Testis (tissue), 3 donors: ENCODE results near the gene GRIA2. TPM values are rescaled to one million over a fixed set of nuclear protein-coding genes. Genes with fewer than 3 reads are reported as not detected.

Experiments used
- DNase-seq: peaks from one replicate; pipeline ENCODE4 v3.0.0-alpha.2; 2019
- H3K27ac ChIP-seq, 2 donors: fragments of 200-600 bp; sonication (generic); one replicate each; pipeline ENCODE4 v1.5.1; 2019
- H3K27me3 ChIP-seq: fragments of 200-600 bp; sonication (generic); one replicate; pipeline ENCODE4 v1.5.1; 2019
- H3K36me3 ChIP-seq: fragments of 200-600 bp; sonication (generic); one replicate; pipeline ENCODE4 v1.5.1; 2017; ENCODE audit warnings: low read depth; ENCODE audit errors: missing control alignments
- H3K4me1 ChIP-seq: fragments of 200-600 bp; sonication (generic); one replicate; pipeline ENCODE4 v1.5.1; 2019
- H3K4me3 ChIP-seq, 2 donors: fragments of 200-600 bp; sonication (generic); one replicate each; pipeline ENCODE4 v1.5.1; 2017 to 2019
- H3K9me3 ChIP-seq: fragments of 200-600 bp; sonication (generic); one replicate; pipeline ENCODE4 v1.5.1; 2017
- POLR2A ChIP-seq: fragments of 450-650 bp; IDR thresholded peaks from one replicate; pipeline ENCODE4 v1.6.1; 2017; ENCODE audit warnings: antibody characterized with exemption, mild to moderate bottlenecking, moderate library complexity
- WGBS, 2 donors: methylation state at CpG; one replicate each; pipeline ENCODE4 v1.1.5; 2018; 5-methylcytosine and 5-hydroxymethylcytosine counted together
- intact Hi-C: fragments of 100-400 bp; cut with DNase I; formaldehyde crosslinking; loops from one replicate; pipeline ENCODE4 v1.15.1; 2023; ENCODE audit warnings: low total_unique reads
- polyA plus RNA-seq: library from polyadenylated mRNA; stranded (reverse); fragments of 350-450 nt; fragmentation: Illumina TruSeq; extraction: RNeasy Lipid Tissue Mini Kit (QIAGEN cat#74804); gene quantifications from one replicate; pipeline ENCODE4 v1.2.3, GENCODE V29; 2014; ENCODE audit warnings: low read depth, low replicate concordance; ENCODE audit not compliant: insufficient read depth
- total RNA-seq, 2 donors: library from RNA; depleted of rRNA; stranded (reverse); fragments of >200 nt; gene quantifications; one replicate each; pipeline ENCODE4 v1.2.3, GENCODE V29; 2016
- TF ChIP-seq, protein P1 (sequence below), 3 experiments: fragments of 450-650 bp in 2 of 3; fragments of 200-600 bp in 1 of 3; sonication (generic) in 1 of 3; IDR thresholded peaks; one replicate each; pipeline ENCODE4 v1.5.1; 2016 to 2019; ENCODE audit warnings: antibody characterized with exemption in 3 of 3, mild to moderate bottlenecking in 2 of 3, moderate library complexity in 1 of 3

GRIA2 gene
- total and polyA plus RNA-seq, 3 donors from 2014 or later: 1.6 to 4.1 (median 2.1) TPM

DNA sequence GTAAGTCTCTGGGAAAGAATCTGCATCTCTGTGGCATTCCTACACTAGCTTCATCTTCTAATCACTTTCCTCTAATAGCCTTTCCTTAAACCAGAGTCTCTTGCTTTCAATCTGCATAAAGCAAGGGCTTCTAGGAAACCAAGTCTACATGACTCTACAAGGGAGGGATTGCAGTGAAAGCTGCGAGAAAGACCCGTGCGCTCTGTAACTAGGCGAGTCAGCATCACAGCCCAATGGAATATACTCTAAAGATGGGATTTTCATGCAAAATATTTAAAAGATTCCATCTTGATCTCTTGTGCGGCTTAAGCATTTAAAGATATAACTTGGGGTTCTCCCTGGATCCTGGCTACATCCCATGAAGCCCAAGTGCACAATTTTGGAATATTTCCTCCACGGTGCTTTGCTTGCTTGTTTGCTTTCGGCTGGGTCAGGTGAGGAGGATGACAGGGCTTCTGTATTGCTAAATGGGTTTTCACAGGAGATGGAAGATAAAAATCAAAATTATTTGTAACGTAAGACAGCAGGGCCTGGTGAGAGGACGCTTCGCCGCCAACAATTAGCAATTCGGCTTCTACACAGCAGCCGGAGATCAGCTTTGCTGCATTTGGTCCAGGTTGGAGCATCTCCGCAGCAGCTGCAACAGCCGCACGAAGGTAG, 687 bp upstream of the GRIA2 start:
- H3K4me3 ChIP-seq: peak overlapping the region; percentile 13 to 32
- intact Hi-C loops: no loop called here
- H3K9me3 ChIP-seq: no peaks in the 10 kb centered on the region
- H3K4me1 ChIP-seq: peaks cover 2% of the 10 kb centered on the region
- no peaks in the 10 kb centered on the region for H3K27me3 ChIP-seq
- no peaks in the 10 kb centered on the region for H3K36me3 ChIP-seq
- 11 to 15% methylated on average over 16 of the region's 16 CpGs for WGBS, 2 donors
- DNase-seq: no peak
- H3K27ac ChIP-seq: no peak overlapping the region
- no peak for TF ChIP-seq POLR2A
- TF ChIP-seq, protein P1, sequence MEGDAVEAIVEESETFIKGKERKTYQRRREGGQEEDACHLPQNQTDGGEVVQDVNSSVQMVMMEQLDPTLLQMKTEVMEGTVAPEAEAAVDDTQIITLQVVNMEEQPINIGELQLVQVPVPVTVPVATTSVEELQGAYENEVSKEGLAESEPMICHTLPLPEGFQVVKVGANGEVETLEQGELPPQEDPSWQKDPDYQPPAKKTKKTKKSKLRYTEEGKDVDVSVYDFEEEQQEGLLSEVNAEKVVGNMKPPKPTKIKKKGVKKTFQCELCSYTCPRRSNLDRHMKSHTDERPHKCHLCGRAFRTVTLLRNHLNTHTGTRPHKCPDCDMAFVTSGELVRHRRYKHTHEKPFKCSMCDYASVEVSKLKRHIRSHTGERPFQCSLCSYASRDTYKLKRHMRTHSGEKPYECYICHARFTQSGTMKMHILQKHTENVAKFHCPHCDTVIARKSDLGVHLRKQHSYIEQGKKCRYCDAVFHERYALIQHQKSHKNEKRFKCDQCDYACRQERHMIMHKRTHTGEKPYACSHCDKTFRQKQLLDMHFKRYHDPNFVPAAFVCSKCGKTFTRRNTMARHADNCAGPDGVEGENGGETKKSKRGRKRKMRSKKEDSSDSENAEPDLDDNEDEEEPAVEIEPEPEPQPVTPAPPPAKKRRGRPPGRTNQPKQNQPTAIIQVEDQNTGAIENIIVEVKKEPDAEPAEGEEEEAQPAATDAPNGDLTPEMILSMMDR (IDR thresholded peaks at IDR 0.05): no peak

GRCh38 chr4:157221426-157221894, 932 bp downstream of the GRIA2 start:
- WGBS, 2 donors: 4 to 5% methylated on average over 24 of the region's 24 CpGs
- H3K4me3 ChIP-seq: peak overlapping the region in 1 of 2 donors; percentile 69

DNA sequence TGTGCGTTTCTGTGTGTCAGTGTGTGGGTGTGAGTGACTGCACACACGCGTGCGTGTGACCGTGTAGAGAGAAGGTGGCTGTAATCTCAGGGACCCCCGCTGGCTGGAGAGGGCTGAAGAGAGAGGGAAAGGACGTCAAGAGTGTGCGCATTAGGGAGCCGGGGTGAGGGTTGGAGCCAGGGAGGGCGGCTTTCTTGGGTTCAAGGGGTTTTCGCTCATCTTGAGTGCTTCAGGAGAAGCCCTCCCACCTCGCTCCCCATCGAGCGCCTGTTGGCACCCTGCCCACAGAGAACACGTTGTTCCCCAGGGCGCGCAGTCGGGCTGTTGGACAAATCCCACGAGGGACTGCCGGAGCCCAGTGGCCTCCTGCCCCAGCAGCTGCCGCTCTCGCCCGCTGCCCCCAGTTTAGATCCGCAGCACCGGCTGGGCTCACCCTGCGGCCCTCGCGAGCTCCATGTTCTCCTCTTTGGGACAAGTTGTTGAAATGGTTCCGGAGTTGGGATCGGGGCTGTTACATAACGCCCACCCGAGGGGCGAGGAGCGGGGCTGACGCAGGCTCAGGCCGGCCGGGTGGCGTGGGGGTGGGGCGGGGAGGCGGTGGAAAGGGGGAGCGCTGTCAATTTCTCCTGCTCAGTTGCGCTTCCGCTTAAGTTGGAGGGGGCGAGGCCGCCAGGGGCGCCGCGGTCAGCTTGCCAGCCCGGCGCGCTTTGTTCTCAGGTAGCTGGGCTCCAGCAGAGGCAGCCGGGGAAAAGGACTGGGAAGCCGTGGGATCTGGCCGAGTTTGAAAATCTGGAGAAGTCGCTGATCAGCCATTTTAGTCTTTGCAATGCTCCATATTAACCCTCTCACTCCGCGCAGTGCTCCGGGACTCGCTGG, 1.6 kb downstream of the GRIA2 start:
- Histone ChIP-seq H3K4me3 (peak overlapping the region; percentile 49 to 69), H3K27me3 (no peaks in the 10 kb centered on the region), H3K36me3 (no peaks in the 10 kb centered on the region), H3K27ac (peak overlapping the region; percentile 0 to 21), H3K4me1 (peaks cover 2% of the 10 kb centered on the region), H3K9me3 (no peaks in the 10 kb centered on the region)
- no peak for TF ChIP-seq POLR2A
- TF ChIP-seq, protein P1 (IDR thresholded peaks at IDR 0.05): no peak
- WGBS, 2 donors: 1 to 2% methylated on average over 12 to 59 of the region's 59 CpGs
- intact Hi-C loops: no loop called here
- DNase-seq: peak; percentile 55

More at GRCh38 chr4:157221426-157221894, 932 bp downstream of the GRIA2 start:
- TF ChIP-seq, protein P1 (IDR thresholded peaks at IDR 0.05): no peak
- H3K4me1 ChIP-seq: peaks cover 2% of the 10 kb centered on the region
- no peaks in the 10 kb centered on the region for H3K9me3 ChIP-seq
- H3K27ac ChIP-seq: no peak overlapping the region
- H3K27me3 ChIP-seq: no peaks in the 10 kb centered on the region
- no peaks in the 10 kb centered on the region for H3K36me3 ChIP-seq
- no peak for DNase-seq
- intact Hi-C loops: no loop called here

- H3K4me1 ChIP-seq: peaks cover 2% of the 10 kb centered on the region
- no peaks in the 10 kb centered on the region for H3K27me3 ChIP-seq
- no peak for DNase-seq
- peak overlapping the region; percentile 49 to 69 for H3K4me3 ChIP-seq
- H3K36me3 ChIP-seq: no peaks in the 10 kb centered on the region
- H3K9me3 ChIP-seq: no peaks in the 10 kb centered on the region
- 3 to 4% methylated on average over 13 to 15 of the region's 15 CpGs for WGBS, 2 donors
- H3K27ac ChIP-seq: peak overlapping the region; percentile 0 to 21
- intact Hi-C loops: no loop called here
- TF ChIP-seq, protein P1 (IDR thresholded peaks at IDR 0.05): no peak
- TF ChIP-seq POLR2A: no peak
These were observed 2.2 kb downstream of the GRIA2 start for GRCh38 chr4:157222771-157223160.
